HepG2 (cell line): ENCODE results near the gene DPEP3.
A peak's percentile ranks its signal among the peaks of the same experiment; 100 is the strongest.

Experiments
- E2F5 ChIP-seq: sonication (generic); formaldehyde crosslinking; conservative IDR thresholded peaks from 2 replicates; pipeline ENCODE4 v1.4.0; 2020; ENCODE audit warnings: missing genetic modification reagents
- EP300 ChIP-seq, 3 experiments: sonication (generic) in 1 of 3; formaldehyde crosslinking in 1 of 3; IDR thresholded peaks; 2 replicates each; pipeline versions ENCODE4 v1.5.1 to v1.6.1; 2011 to 2020; ENCODE audit warnings: low read depth in 2 of 3, low read length in 2 of 3, borderline replicate concordance in 1 of 3, improper control_type of control experiment in 1 of 3, mild to moderate bottlenecking in 1 of 3, missing genetic modification reagents in 1 of 3, moderate library complexity in 1 of 3
- GTF3A ChIP-seq: sonication (generic); formaldehyde crosslinking; conservative IDR thresholded peaks from 2 replicates; pipeline ENCODE4 v1.4.0; 2020; ENCODE audit warnings: mild to moderate bottlenecking, missing genetic modification reagents
- HIC2 ChIP-seq: sonication (generic); formaldehyde crosslinking; IDR thresholded peaks from 2 replicates; pipeline ENCODE4 v1.9.0; 2022; ENCODE audit warnings: low read depth, missing genetic modification reagents
- MAX ChIP-seq: IDR thresholded peaks from 2 replicates; pipeline ENCODE4 v1.6.1; 2012; ENCODE audit warnings: inconsistent platforms
- NFYB ChIP-seq: sonication (generic); formaldehyde crosslinking; IDR thresholded peaks from 2 replicates; pipeline ENCODE4 v1.4.0; 2020; ENCODE audit warnings: missing genetic modification reagents
- POLR2AphosphoS5 ChIP-seq: IDR thresholded peaks from 2 replicates; pipeline ENCODE4 v1.6.1; 2012; ENCODE audit warnings: low read depth, low read length
- PRDM15 ChIP-seq: sonication (generic); formaldehyde crosslinking; IDR thresholded peaks from 2 replicates; pipeline ENCODE4 v1.4.0; 2020; ENCODE audit warnings: missing genetic modification reagents
- SMYD3 ChIP-seq: sonication (generic); formaldehyde crosslinking; IDR thresholded peaks from 2 replicates; pipeline ENCODE4 v1.8.1; 2023; ENCODE audit warnings: mild to moderate bottlenecking, missing genetic modification reagents
- TCF12 ChIP-seq, 2 experiments: fragments of 450-650 bp in 1 of 2; sonication (generic) in 1 of 2; formaldehyde crosslinking in 1 of 2; IDR thresholded peaks; 2 replicates each; pipeline versions ENCODE4 v1.6.1 to v1.8.0; 2017 to 2022; ENCODE audit warnings: antibody characterized with exemption in 1 of 2, mild to moderate bottlenecking in 1 of 2, missing genetic modification reagents in 1 of 2, moderate library complexity in 1 of 2
- ZBED4 ChIP-seq: sonication (generic); formaldehyde crosslinking; IDR thresholded peaks from 2 replicates; pipeline ENCODE4 v1.4.0; 2020; ENCODE audit warnings: missing genetic modification reagents, borderline replicate concordance
- ZBTB40 ChIP-seq, 2 experiments: fragments of 450-650 bp in 1 of 2; sonication (generic) in 1 of 2; formaldehyde crosslinking in 1 of 2; IDR thresholded peaks; 2 replicates each; pipeline versions ENCODE4 v1.6.1 to v1.8.0; 2016 to 2022; ENCODE audit warnings: antibody characterized with exemption in 1 of 2, mild to moderate bottlenecking in 1 of 2, missing genetic modification reagents in 1 of 2
- ZNF446 ChIP-seq: sonication (generic); formaldehyde crosslinking; IDR thresholded peaks from 2 replicates; pipeline ENCODE4 v1.5.0; 2020; ENCODE audit warnings: mild to moderate bottlenecking, missing genetic modification reagents

GRCh38 chr16:67968400-67969253 lies 11.7 kb downstream of the DPEP3 start, which contains the start of gene SLC12A4:
- peak; percentile 49 for TF ChIP-seq NFYB (CRISPR knock-in tag)
- peak; percentile 69 for TF ChIP-seq POLR2AphosphoS5
- TF ChIP-seq ZBTB40 (IDR thresholded peaks at IDR 0.05): no peak
- peak; percentile 43; the same call in 1 of the 2 replicates for TF ChIP-seq ZBTB40 (CRISPR knock-in tag; IDR thresholded peaks at IDR 0.05)
- TF ChIP-seq MAX: peak; percentile 76
- peak; percentile 88 for TF ChIP-seq E2F5 (CRISPR knock-in tag)
- peak; percentile 60; the same call in 1 of the 2 replicates for TF ChIP-seq HIC2 (CRISPR knock-in tag)
- peak; percentile 90; the same call in 1 of the 2 replicates for TF ChIP-seq SMYD3 (CRISPR knock-in tag)
- peak in 1 of 2 experiments; percentile 73; a peak in 1 of 4 replicates for TF ChIP-seq EP300 (IDR thresholded peaks at IDR 0.05; ENCODE audit: low read depth in 2 of 2, low read length in 2 of 2)
- TF ChIP-seq EP300 (CRISPR knock-in tag; IDR thresholded peaks at IDR 0.05; ENCODE audit: borderline replicate concordance): no peak
- TF ChIP-seq GTF3A (CRISPR knock-in tag): 0 out of 2 replicates have a peak, but pooled peaks have one; percentile 61
- TF ChIP-seq ZBED4: peak; percentile 62
- TF ChIP-seq PRDM15: no peak
- no peak for TF ChIP-seq TCF12 (IDR thresholded peaks at IDR 0.05)
- TF ChIP-seq TCF12 (CRISPR knock-in tag; IDR thresholded peaks at IDR 0.05): no peak; the same call in 1 of the 2 replicates
- no peak for TF ChIP-seq ZNF446 (CRISPR knock-in tag)
